ENCODE results near the gene ZC3H15.

Gene ZC3H15

DNA sequence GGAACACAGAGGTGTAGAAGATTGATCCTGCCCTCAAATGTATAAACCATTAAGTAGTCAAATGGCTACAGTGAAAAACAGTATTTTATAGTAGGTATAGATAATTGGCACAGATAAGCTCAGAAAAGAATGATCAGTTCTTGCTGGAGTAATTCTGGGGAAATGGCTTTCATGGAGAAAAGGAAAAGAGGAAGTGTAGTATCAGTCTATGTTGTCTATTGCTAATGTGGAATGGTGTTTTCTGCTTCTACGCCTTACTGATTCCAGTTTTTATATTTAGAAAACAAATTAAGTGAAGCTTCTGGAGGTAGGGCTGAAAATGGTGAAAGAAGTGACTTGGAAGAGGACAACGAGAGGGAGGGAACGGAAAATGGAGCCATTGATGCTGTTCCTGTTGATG lies 22.2 kb downstream of the ZC3H15 start:
- Histone ChIP-seq H3K36me3 (ENCODE audit: low read length) (peaks cover 78% of the 10 kb centered on the region), H3K9ac (ENCODE audit: low read length) (no peak overlapping the region)

DNA sequence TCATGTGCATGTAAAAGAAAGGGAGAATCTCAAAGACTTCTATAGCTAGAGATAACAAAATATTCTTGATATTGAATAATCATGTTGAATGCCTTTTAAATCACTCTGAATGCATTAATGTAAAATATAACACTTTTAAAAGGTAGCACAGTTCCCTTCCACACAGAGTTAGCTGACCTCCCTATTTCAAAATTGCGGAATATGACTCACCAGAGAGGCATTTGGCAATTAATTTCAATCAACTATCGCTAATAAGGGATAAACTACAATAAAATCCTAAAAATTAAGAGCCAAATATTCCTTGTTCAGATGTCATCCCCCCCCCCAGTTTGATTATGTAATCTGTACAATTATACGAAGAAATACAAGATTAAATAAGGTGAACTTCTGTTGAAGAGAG lies 29.3 kb downstream of the ZC3H15 start:
- Histone ChIP-seq H3K79me2 (ENCODE audit: insufficient read depth, low read length) (peaks cover 5% of the 10 kb centered on the region; the same call in 1 of the 2 replicates), H2AFZ (ENCODE audit: low read depth, low read length, severe bottlenecking) (no peak overlapping the region), H3K9me2 (replicated peaks; ENCODE audit: insufficient read depth, low read length) (no peaks in the 10 kb centered on the region), H3K9ac (ENCODE audit: low read length) (no peak overlapping the region), H3K36me3 (ENCODE audit: low read length) (peaks cover 40% of the 10 kb centered on the region), H3K9me3 (ENCODE audit: insufficient read depth, low read length) (no peaks in the 10 kb centered on the region), H3K27me3 (ENCODE audit: low read length) (no peaks in the 10 kb centered on the region), H3K4me3 (ENCODE audit: insufficient read depth, low read length, poor library complexity, severe bottlenecking) (no peak overlapping the region), H3K27ac (ENCODE audit: low read depth, low read length) (no peak overlapping the region), H4K20me1 (ENCODE audit: low read depth, low read length) (no peaks in the 10 kb centered on the region), H3F3A (ENCODE audit: insufficient read depth) (no peaks in the 10 kb centered on the region), H3K4me2 (ENCODE audit: low read depth, low read length, poor library complexity, severe bottlenecking) (no peak overlapping the region)
- TF ChIP-seq EZH2phosphoT487 (conservative IDR thresholded peaks at IDR 0.05; ENCODE audit: low read length) = no peak
- TF ChIP-seq, protein P1, sequence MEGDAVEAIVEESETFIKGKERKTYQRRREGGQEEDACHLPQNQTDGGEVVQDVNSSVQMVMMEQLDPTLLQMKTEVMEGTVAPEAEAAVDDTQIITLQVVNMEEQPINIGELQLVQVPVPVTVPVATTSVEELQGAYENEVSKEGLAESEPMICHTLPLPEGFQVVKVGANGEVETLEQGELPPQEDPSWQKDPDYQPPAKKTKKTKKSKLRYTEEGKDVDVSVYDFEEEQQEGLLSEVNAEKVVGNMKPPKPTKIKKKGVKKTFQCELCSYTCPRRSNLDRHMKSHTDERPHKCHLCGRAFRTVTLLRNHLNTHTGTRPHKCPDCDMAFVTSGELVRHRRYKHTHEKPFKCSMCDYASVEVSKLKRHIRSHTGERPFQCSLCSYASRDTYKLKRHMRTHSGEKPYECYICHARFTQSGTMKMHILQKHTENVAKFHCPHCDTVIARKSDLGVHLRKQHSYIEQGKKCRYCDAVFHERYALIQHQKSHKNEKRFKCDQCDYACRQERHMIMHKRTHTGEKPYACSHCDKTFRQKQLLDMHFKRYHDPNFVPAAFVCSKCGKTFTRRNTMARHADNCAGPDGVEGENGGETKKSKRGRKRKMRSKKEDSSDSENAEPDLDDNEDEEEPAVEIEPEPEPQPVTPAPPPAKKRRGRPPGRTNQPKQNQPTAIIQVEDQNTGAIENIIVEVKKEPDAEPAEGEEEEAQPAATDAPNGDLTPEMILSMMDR (IDR thresholded peaks at IDR 0.05; ENCODE audit: insufficient read depth, low read length, poor library complexity, severe bottlenecking) = no peak

More for the DNA sequence above, 22.2 kb downstream of the ZC3H15 start:
- H3K4me2 ChIP-seq (ENCODE audit: low read depth, low read length, poor library complexity, severe bottlenecking) = no peak overlapping the region
- H4K20me1 ChIP-seq (ENCODE audit: low read depth, low read length) = 0 out of 2 replicates have a peak, but pooled peaks cover 4% of the 10 kb centered on the region
- no peak for TF ChIP-seq EZH2phosphoT487 (conservative IDR thresholded peaks at IDR 0.05; ENCODE audit: low read length)
- TF ChIP-seq, protein P1 (IDR thresholded peaks at IDR 0.05; ENCODE audit: insufficient read depth, low read length, poor library complexity, severe bottlenecking) = no peak
- H3K9me3 ChIP-seq (ENCODE audit: insufficient read depth, low read length) = no peaks in the 10 kb centered on the region
- H3K9me2 ChIP-seq (replicated peaks; ENCODE audit: insufficient read depth, low read length) = no peaks in the 10 kb centered on the region
- H3K27me3 ChIP-seq (ENCODE audit: low read length) = no peaks in the 10 kb centered on the region
- H3K27ac ChIP-seq (ENCODE audit: low read depth, low read length) = no peak overlapping the region
- H3K4me3 ChIP-seq (ENCODE audit: insufficient read depth, low read length, poor library complexity, severe bottlenecking) = no peak overlapping the region
- peaks cover 5% of the 10 kb centered on the region; the same call in 1 of the 2 replicates for H3K79me2 ChIP-seq (ENCODE audit: insufficient read depth, low read length)
- H2AFZ ChIP-seq (ENCODE audit: low read depth, low read length, severe bottlenecking) = no peak overlapping the region
- peaks cover 3% of the 10 kb centered on the region; the same call in 1 of the 2 replicates for H3F3A ChIP-seq (ENCODE audit: insufficient read depth)

DNA sequence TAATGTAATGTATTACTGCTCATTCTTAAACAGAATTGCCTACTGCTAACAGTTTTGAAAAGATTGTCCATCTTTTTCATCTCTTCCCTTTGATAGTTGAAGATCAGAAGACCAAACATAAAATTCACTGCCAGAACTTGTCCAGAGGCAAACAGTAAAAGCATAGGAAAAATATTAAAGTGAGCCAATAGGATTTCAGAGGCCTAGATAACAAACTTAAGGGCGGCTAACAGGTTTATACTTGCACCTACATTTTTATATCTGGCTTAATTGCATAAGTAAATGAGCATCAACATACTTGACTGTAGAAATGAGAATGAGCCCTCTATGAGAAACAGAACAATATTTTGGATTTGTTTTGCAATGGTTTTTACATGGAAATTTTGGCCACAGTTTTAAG lies 30.3 kb downstream of the ZC3H15 start:
- Histone ChIP-seq H3K36me3 (ENCODE audit: low read length) (peaks cover 34% of the 10 kb centered on the region), H3K4me2 (ENCODE audit: low read depth, low read length, poor library complexity, severe bottlenecking) (no peak overlapping the region), H3K9ac (ENCODE audit: low read length) (no peak overlapping the region), H3K9me3 (ENCODE audit: insufficient read depth, low read length) (no peaks in the 10 kb centered on the region), H3K79me2 (ENCODE audit: insufficient read depth, low read length) (no peaks in the 10 kb centered on the region), H3K9me2 (replicated peaks; ENCODE audit: insufficient read depth, low read length) (no peaks in the 10 kb centered on the region), H3K27me3 (ENCODE audit: low read length) (no peaks in the 10 kb centered on the region), H3K4me3 (ENCODE audit: insufficient read depth, low read length, poor library complexity, severe bottlenecking) (no peak overlapping the region), H2AFZ (ENCODE audit: low read depth, low read length, severe bottlenecking) (no peak overlapping the region), H3K27ac (ENCODE audit: low read depth, low read length) (no peak overlapping the region), H3F3A (ENCODE audit: insufficient read depth) (no peaks in the 10 kb centered on the region), H4K20me1 (ENCODE audit: low read depth, low read length) (no peaks in the 10 kb centered on the region)
- no peak for TF ChIP-seq EZH2phosphoT487 (conservative IDR thresholded peaks at IDR 0.05; ENCODE audit: low read length)
- TF ChIP-seq, protein P1 (IDR thresholded peaks at IDR 0.05; ENCODE audit: insufficient read depth, low read length, poor library complexity, severe bottlenecking) = no peak
